Panc1 (cell line): Measurements from ENCODE around the gene SCN8A. TPM values are rescaled to one million over a fixed set of nuclear protein-coding genes. Genes with fewer than 3 reads are reported as not detected.

Experiments used
- ATAC-seq: fragments of 200-7000 bp; cut with Tn5 transposase; 2 replicates; pipeline ENCODE4 v1.9.1; 2020; ENCODE audit warnings: mild to moderate bottlenecking, moderate library complexity
- BruUV-seq: library from RNA; stranded (reverse); fragments of 400-500 nt; replicated peaks from 2 replicates; lab custom pipeline; 2021; lab: Mats Ljungman, UMichigan
- CTCF ChIA-PET: fragments of 300-600 bp; sonication (Branson Sonifier 250); formaldehyde crosslinking; loops from one replicate; lab custom pipeline; 2022; ENCODE audit warnings: antibody characterized with exemption; lab: Charles Lee
- POLR2A ChIA-PET: fragments of 300-600 bp; sonication (Branson Sonifier 250); formaldehyde crosslinking; loops from one replicate; lab custom pipeline; 2022; ENCODE audit warnings: antibody characterized with exemption; lab: Charles Lee
- DNase-seq: peaks from one replicate; pipeline ENCODE4 v3.0.0-alpha.2; 2010; ENCODE audit warnings: low read depth, low spot score
- H3K27ac ChIP-seq: 2 replicates; pipeline ENCODE4 v1.5.1; 2011; ENCODE audit warnings: mild to moderate bottlenecking, low read length, inconsistent platforms
- H3K27me3 ChIP-seq: fragments of 200-500 bp; sonication (Bioruptor generic); 2 replicates; pipeline ENCODE4 v1.6.0; 2014; ENCODE audit warnings: low read length, inconsistent platforms; ENCODE audit not compliant: control insufficient read depth, insufficient read depth
- H3K36me3 ChIP-seq: fragments of 200-500 bp; sonication (Bioruptor generic); 2 replicates; pipeline ENCODE4 v1.5.1; 2014; ENCODE audit warnings: inconsistent platforms, mild to moderate bottlenecking, low read length, moderate library complexity; ENCODE audit not compliant: control insufficient read depth, insufficient read depth
- H3K4me1 ChIP-seq: 2 replicates; pipeline ENCODE4 v1.5.1; 2011; ENCODE audit warnings: inconsistent platforms, mild to moderate bottlenecking, low read length, moderate library complexity; ENCODE audit not compliant: control insufficient read depth, insufficient read depth
- H3K4me3 ChIP-seq, 2 experiments: 2 replicates each; pipeline ENCODE4 v1.5.1; 2011 to 2012; ENCODE audit warnings: low read depth in 2 of 2, low read length in 2 of 2, mild to moderate bottlenecking in 2 of 2, inconsistent platforms in 1 of 2, moderate library complexity in 1 of 2
- H3K9me3 ChIP-seq: fragments of 200-500 bp; sonication (Bioruptor generic); 2 replicates; pipeline ENCODE4 v1.5.1; 2014; ENCODE audit warnings: low read depth, mild to moderate bottlenecking, inconsistent platforms, low read length, moderate library complexity; ENCODE audit not compliant: control insufficient read depth, insufficient read depth
- CTCF ChIP-seq: fragments of 450-650 bp; IDR thresholded peaks from 2 replicates; pipeline ENCODE4 v1.5.1; 2017; ENCODE audit warnings: mild to moderate bottlenecking
- POLR2AphosphoS5 ChIP-seq: IDR thresholded peaks from 2 replicates; pipeline ENCODE4 v1.6.1; 2012; ENCODE audit warnings: mild to moderate bottlenecking, low read depth, low read length, moderate library complexity
- REST ChIP-seq, 2 experiments: IDR thresholded peaks; 2 replicates each; pipeline ENCODE4 v1.6.1; 2011 to 2012; ENCODE audit warnings: low read depth in 2 of 2, control low read depth in 1 of 2, low read length in 1 of 2, mild to moderate bottlenecking in 1 of 2, moderate library complexity in 1 of 2; ENCODE audit not compliant: insufficient read depth in 1 of 2
- SIN3A ChIP-seq: IDR thresholded peaks from 2 replicates; pipeline ENCODE4 v1.6.1; 2012; ENCODE audit warnings: low read depth, mild to moderate bottlenecking, low read length, moderate library complexity, borderline replicate concordance; ENCODE audit not compliant: insufficient read depth
- TCF7L2 ChIP-seq: IDR thresholded peaks from 2 replicates; pipeline ENCODE4 v1.6.1; 2011; ENCODE audit warnings: mild to moderate bottlenecking, low read depth, low read length, inconsistent platforms
- in situ Hi-C: cut with HindIII; loops from 2 replicates; pipeline ENCODE4 v1.10.0; 2016; ENCODE audit warnings: low sequenced_read_pairs, low pct_unique_long_range_greater_than_20kb
- intact Hi-C: fragments of 100-400 bp; cut with micrococcal nuclease; formaldehyde crosslinking; loops from one replicate; pipeline ENCODE4 v1.10.0; 2022; ENCODE audit not compliant: unreplicated experiment
- total RNA-seq: library from RNA; stranded (reverse); gene quantifications from one replicate; pipeline ENCODE4 v1.2.1, GENCODE V29; 2021; ENCODE audit not compliant: unreplicated experiment

The SCN8A gene
- total RNA-seq, 1 experiment from 2014 or later: 8.6 TPM

GRCh38 chr12:51726931-51727330 lies 135.9 kb downstream of the SCN8A start:
- in situ Hi-C loops (no loop called here), intact Hi-C loops (no loop called here)
- no peaks in the 10 kb centered on the region for H3K9me3 ChIP-seq
- H3K27me3 ChIP-seq: no peaks in the 10 kb centered on the region
- TF ChIP-seq POLR2AphosphoS5 (no peak), REST (IDR thresholded peaks at IDR 0.05; ENCODE audit: insufficient read depth in 1 of 2, low read depth in 2 of 2, low read length in 1 of 2) (no peak), TCF7L2 (no peak), CTCF (no peak), SIN3A (no peak)
- H3K27ac ChIP-seq: no peak overlapping the region
- no TSS peak for BruUV-seq
- no peak for ATAC-seq
- H3K4me3 ChIP-seq: no peak overlapping the region
- DNase-seq: no peak
- H3K36me3 ChIP-seq: no peaks in the 10 kb centered on the region
- ChIA-PET POLR2A (no interaction called here), CTCF (no interaction called here)
- no peaks in the 10 kb centered on the region for H3K4me1 ChIP-seq

GRCh38 chr12:51729331-51729730 lies 138.3 kb downstream of the SCN8A start:
- BruUV-seq: no TSS peak
- ATAC-seq (no peak), DNase-seq (no peak)
- Histone ChIP-seq H3K9me3 (no peaks in the 10 kb centered on the region), H3K36me3 (no peaks in the 10 kb centered on the region), H3K4me3 (no peak overlapping the region), H3K27me3 (no peaks in the 10 kb centered on the region), H3K4me1 (no peaks in the 10 kb centered on the region), H3K27ac (no peak overlapping the region)
- in situ Hi-C loops: no loop called here
- ChIA-PET POLR2A (no interaction called here), CTCF (no interaction called here)
- TF ChIP-seq SIN3A: no peak
- intact Hi-C loops: no loop called here

GRCh38 chr12:51730745-51731144 lies 139.7 kb downstream of the SCN8A start:
- TF ChIP-seq SIN3A (no peak), CTCF (no peak), REST (IDR thresholded peaks at IDR 0.05; ENCODE audit: insufficient read depth in 1 of 2, low read depth in 2 of 2, low read length in 1 of 2) (no peak), TCF7L2 (no peak), POLR2AphosphoS5 (no peak)
- no peaks in the 10 kb centered on the region for H3K36me3 ChIP-seq
- BruUV-seq: no TSS peak
- in situ Hi-C loops (no loop called here), intact Hi-C loops (no loop called here)
- H3K27ac ChIP-seq: no peak overlapping the region
- H3K4me3 ChIP-seq: no peak overlapping the region
- no peaks in the 10 kb centered on the region for H3K4me1 ChIP-seq
- ATAC-seq (no peak), DNase-seq (no peak)
- H3K27me3 ChIP-seq: no peaks in the 10 kb centered on the region
- no peaks in the 10 kb centered on the region for H3K9me3 ChIP-seq
- ChIA-PET CTCF (no interaction called here), POLR2A (no interaction called here)
